ENCODE data around the gene ARHGEF17. TPM values are rescaled to one million over a fixed set of nuclear protein-coding genes. Genes with fewer than 3 reads are reported as not detected.
"Not testable (repeated sequence)": the region's sequence is repeated elsewhere in the genome, so short reads cannot be mapped to it uniquely, and the experiment has no call there.

Gene ARHGEF17
- total and polyA plus RNA-seq, 2 experiments from 2014 or later = 15.3 to 23.5 TPM

- Histone ChIP-seq H3K27ac (no peak overlapping the region), H2AFZ (no peak overlapping the region)
Measured at GRCh38 chr11:73269459-73270015, 38.5 kb upstream of the ARHGEF17 start.

DNA sequence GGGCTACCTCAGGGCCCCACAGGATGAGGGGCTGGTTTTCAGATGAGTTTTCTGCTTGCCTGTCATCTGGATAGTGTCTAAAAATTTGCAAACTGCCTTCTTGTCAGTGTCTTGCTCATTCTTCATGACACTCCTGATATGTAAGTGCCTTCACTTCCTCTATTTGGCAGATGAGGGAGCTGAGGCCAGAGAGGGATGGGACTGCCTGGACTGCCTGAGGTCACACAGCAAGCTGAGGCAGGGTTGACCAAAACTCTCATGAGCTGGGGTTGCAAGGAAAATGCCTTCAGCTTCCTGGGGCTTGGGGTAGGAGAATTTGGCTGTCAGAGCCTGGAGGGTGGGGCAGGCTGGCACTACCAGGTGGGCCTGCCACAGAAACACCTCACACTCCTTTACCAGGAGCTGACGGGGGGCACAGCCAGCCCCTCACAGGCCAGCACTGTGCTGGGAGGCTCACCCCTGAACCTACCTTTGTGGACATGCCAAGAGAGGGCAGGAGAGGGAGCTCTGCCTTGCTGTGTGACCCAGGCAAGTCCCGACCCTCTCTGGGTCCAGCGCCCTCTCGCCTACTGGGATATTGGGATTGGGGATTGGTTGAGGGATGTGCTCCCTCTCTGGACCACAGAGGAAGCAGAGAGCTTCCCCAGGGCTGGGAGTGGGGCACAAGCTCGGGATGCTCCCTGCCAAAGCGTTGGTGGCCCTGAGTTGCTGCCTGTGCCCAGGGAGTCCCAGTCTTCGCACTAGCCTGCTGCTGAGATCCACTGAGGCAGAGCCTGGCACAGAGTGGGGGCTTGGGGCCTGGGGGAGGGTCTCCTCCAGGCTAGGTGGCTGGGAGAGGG is 37.8 kb upstream of the ARHGEF17 start:
- TF ChIP-seq EZH2phosphoT487 (IDR thresholded peaks at IDR 0.05; ENCODE audit: insufficient read depth, low read depth) (no peak), EZH2 (IDR thresholded peaks at IDR 0.05; ENCODE audit: insufficient read depth, poor library complexity, severe bottlenecking) (no peak)
- Histone ChIP-seq H3K9me2 (ENCODE audit: insufficient read depth) (no peaks in the 10 kb centered on the region), H4K20me1 (ENCODE audit: insufficient read depth) (no peaks in the 10 kb centered on the region), H3F3A (ENCODE audit: insufficient read depth) (0 out of 2 replicates have a peak, but pooled peaks cover 7% of the 10 kb centered on the region), H3K36me3 (ENCODE audit: low read depth) (no peaks in the 10 kb centered on the region), H3K4me3 (no peak overlapping the region), H3K9me3 (ENCODE audit: low read depth) (no peaks in the 10 kb centered on the region), H3K4me2 (ENCODE audit: unreplicated experiment) (no peak overlapping the region), H3K79me2 (ENCODE audit: insufficient read depth) (no peaks in the 10 kb centered on the region), H3K27ac (no peak overlapping the region), H3K27me3 (replicated peaks; ENCODE audit: insufficient read depth) (no peaks in the 10 kb centered on the region), H3K4me1 (ENCODE audit: insufficient read depth) (no peaks in the 10 kb centered on the region), H3K9ac (no peak overlapping the region), H2AFZ (no peak overlapping the region)
- WGBS, 2 experiments (ENCODE audit: low coverage in 1 of 2, low lambda C conversion rate in 2 of 2, missing lambda C conversion rate in 2 of 2) = 84 to 85% methylated on average over 7 of the region's 7 CpGs
- no peak for DNase-seq
- in situ Hi-C loops (cut with MboI) = no loop called here

More at GRCh38 chr11:73269459-73270015, 38.5 kb upstream of the ARHGEF17 start:
- Histone ChIP-seq H3K9me2 (ENCODE audit: insufficient read depth) (no peaks in the 10 kb centered on the region), H3K79me2 (ENCODE audit: insufficient read depth) (no peaks in the 10 kb centered on the region), H3K27me3 (replicated peaks; ENCODE audit: insufficient read depth) (no peaks in the 10 kb centered on the region), H3F3A (ENCODE audit: insufficient read depth) (0 out of 2 replicates have a peak, but pooled peaks cover 7% of the 10 kb centered on the region), H3K9me3 (ENCODE audit: low read depth) (no peaks in the 10 kb centered on the region), H3K4me2 (ENCODE audit: unreplicated experiment) (no peak overlapping the region), H3K9ac (no peak overlapping the region), H3K4me1 (ENCODE audit: insufficient read depth) (no peaks in the 10 kb centered on the region), H4K20me1 (ENCODE audit: insufficient read depth) (no peaks in the 10 kb centered on the region), H3K4me3 (no peak overlapping the region), H3K36me3 (ENCODE audit: low read depth) (no peaks in the 10 kb centered on the region)
- 84 to 86% methylated on average over 7 of the region's 7 CpGs for WGBS, 2 experiments (ENCODE audit: low coverage in 1 of 2, low lambda C conversion rate in 2 of 2, missing lambda C conversion rate in 2 of 2)
- no peak for TF ChIP-seq EZH2phosphoT487 (IDR thresholded peaks at IDR 0.05; ENCODE audit: insufficient read depth, low read depth)
- no peak for TF ChIP-seq EZH2 (IDR thresholded peaks at IDR 0.05; ENCODE audit: insufficient read depth, poor library complexity, severe bottlenecking)
- DNase-seq = no peak
- in situ Hi-C loops (cut with MboI) = no loop called here

GRCh38 chr11:73270855-73271477 is 37.1 kb upstream of the ARHGEF17 start:
- DNase-seq = no peak
- H4K20me1 ChIP-seq (ENCODE audit: insufficient read depth) = no peaks in the 10 kb centered on the region
- H3K36me3 ChIP-seq (ENCODE audit: low read depth) = no peaks in the 10 kb centered on the region
- H3K9me3 ChIP-seq (ENCODE audit: low read depth) = no peaks in the 10 kb centered on the region
- 77 to 80% methylated on average over 18 of the region's 18 CpGs for WGBS, 2 experiments (ENCODE audit: low coverage in 1 of 2, low lambda C conversion rate in 2 of 2, missing lambda C conversion rate in 2 of 2)
- in situ Hi-C loops (cut with MboI) = no loop called here
- H3K4me2 ChIP-seq (ENCODE audit: unreplicated experiment) = no peak overlapping the region
- H3K27me3 ChIP-seq (replicated peaks; ENCODE audit: insufficient read depth) = no peaks in the 10 kb centered on the region
- 0 out of 2 replicates have a peak, but pooled peaks cover 7% of the 10 kb centered on the region for H3F3A ChIP-seq (ENCODE audit: insufficient read depth)
- H3K4me3 ChIP-seq = no peak overlapping the region
- no peak for TF ChIP-seq EZH2phosphoT487 (IDR thresholded peaks at IDR 0.05; ENCODE audit: insufficient read depth, low read depth)
- TF ChIP-seq EZH2 (IDR thresholded peaks at IDR 0.05; ENCODE audit: insufficient read depth, poor library complexity, severe bottlenecking) = no peak
- H3K79me2 ChIP-seq (ENCODE audit: insufficient read depth) = no peaks in the 10 kb centered on the region
- H3K9me2 ChIP-seq (ENCODE audit: insufficient read depth) = no peaks in the 10 kb centered on the region
- no peak overlapping the region for H3K9ac ChIP-seq
- H2AFZ ChIP-seq = no peak overlapping the region
- H3K27ac ChIP-seq = no peak overlapping the region
- H3K4me1 ChIP-seq (ENCODE audit: insufficient read depth) = no peaks in the 10 kb centered on the region

- H2AFZ ChIP-seq; H3K4me3 ChIP-seq; H3F3A ChIP-seq (ENCODE audit: insufficient read depth); DNase-seq; H3K4me1 ChIP-seq (ENCODE audit: insufficient read depth); H3K9me2 ChIP-seq (ENCODE audit: insufficient read depth); H4K20me1 ChIP-seq (ENCODE audit: insufficient read depth); H3K9ac ChIP-seq; H3K27ac ChIP-seq; H3K27me3 ChIP-seq (replicated peaks; ENCODE audit: insufficient read depth); H3K4me2 ChIP-seq (ENCODE audit: unreplicated experiment); H3K9me3 ChIP-seq (ENCODE audit: low read depth); H3K79me2 ChIP-seq (ENCODE audit: insufficient read depth); H3K36me3 ChIP-seq (ENCODE audit: low read depth); in situ Hi-C loops (cut with MboI): not testable (repeated sequence)
- WGBS, 2 experiments (ENCODE audit: low coverage in 1 of 2, low lambda C conversion rate in 2 of 2, missing lambda C conversion rate in 2 of 2) = 66 to 76% methylated on average over 6 to 10 of the region's 10 CpGs
Measured at GRCh38 chr11:73271478-73271865, 36.6 kb upstream of the ARHGEF17 start.

Measured in GM23248 (cell line).